ENCODE measurements around the gene POLR2L.
A peak's percentile ranks its signal among the peaks of the same experiment; 100 is the strongest.

POLR2L gene

GRCh38 chr11:812390-812789, 29.9 kb downstream of the POLR2L start:
- H3K27me3 ChIP-seq = no peaks in the 10 kb centered on the region
- TF ChIP-seq, protein P1, sequence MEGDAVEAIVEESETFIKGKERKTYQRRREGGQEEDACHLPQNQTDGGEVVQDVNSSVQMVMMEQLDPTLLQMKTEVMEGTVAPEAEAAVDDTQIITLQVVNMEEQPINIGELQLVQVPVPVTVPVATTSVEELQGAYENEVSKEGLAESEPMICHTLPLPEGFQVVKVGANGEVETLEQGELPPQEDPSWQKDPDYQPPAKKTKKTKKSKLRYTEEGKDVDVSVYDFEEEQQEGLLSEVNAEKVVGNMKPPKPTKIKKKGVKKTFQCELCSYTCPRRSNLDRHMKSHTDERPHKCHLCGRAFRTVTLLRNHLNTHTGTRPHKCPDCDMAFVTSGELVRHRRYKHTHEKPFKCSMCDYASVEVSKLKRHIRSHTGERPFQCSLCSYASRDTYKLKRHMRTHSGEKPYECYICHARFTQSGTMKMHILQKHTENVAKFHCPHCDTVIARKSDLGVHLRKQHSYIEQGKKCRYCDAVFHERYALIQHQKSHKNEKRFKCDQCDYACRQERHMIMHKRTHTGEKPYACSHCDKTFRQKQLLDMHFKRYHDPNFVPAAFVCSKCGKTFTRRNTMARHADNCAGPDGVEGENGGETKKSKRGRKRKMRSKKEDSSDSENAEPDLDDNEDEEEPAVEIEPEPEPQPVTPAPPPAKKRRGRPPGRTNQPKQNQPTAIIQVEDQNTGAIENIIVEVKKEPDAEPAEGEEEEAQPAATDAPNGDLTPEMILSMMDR (IDR thresholded peaks at IDR 0.05) = no peak
- H3K4me3 ChIP-seq = no peak overlapping the region
- H3K4me1 ChIP-seq = peaks cover 0 to 33% (median 28%) of the 10 kb centered on the region in 4 donors
- no peak overlapping the region for H3K27ac ChIP-seq
- no peaks in the 10 kb centered on the region for H3K9me3 ChIP-seq
- peaks cover 26 to 35% (median 29%) of the 10 kb centered on the region in 3 donors for H3K36me3 ChIP-seq
- DNase-seq = no peak
- intact Hi-C loops (cut with DNase I; ENCODE audit: low total_unique reads) = no loop called here

- intact Hi-C loops (cut with DNase I; ENCODE audit: low total_unique reads) = no loop called here
- H3K4me3 ChIP-seq = no peak overlapping the region
- H3K27me3 ChIP-seq = no peaks in the 10 kb centered on the region
- peaks cover 26 to 35% (median 29%) of the 10 kb centered on the region in 3 donors for H3K36me3 ChIP-seq
- H3K9me3 ChIP-seq = no peaks in the 10 kb centered on the region
- no peak for DNase-seq
- no peak overlapping the region for H3K27ac ChIP-seq
- TF ChIP-seq, protein P1 (IDR thresholded peaks at IDR 0.05) = no peak
- H3K4me1 ChIP-seq = peaks cover 0 to 33% (median 28%) of the 10 kb centered on the region in 4 donors
Observed at GRCh38 chr11:811446-812245, 30.7 kb downstream of the POLR2L start.

DNA sequence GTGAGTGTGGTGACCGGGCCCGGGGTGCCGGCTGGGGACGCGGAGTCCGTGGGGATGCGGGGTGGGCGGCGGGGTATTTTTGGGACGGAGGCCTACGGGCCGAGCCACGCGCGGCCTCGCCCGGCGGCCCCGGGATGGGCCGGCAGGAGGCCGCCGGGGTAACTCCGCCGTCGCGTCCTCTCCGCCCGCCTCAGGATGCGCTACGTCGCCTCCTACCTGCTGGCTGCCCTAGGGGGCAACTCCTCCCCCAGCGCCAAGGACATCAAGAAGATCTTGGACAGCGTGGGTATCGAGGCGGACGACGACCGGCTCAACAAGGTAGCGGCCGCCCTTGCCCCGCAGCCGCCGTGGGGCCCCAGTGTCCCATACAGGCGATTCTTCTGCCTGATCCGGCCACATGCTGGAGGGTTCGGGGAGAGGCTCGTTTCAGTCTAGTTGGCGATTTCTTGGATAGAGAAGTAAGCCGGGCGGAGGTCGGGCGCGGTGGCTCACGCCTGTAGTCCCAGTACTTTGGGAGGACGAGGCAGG, 32.2 kb downstream of the POLR2L start:
- intact Hi-C loops (cut with DNase I; ENCODE audit: low total_unique reads) = no loop called here
- DNase-seq = no peak
- no peaks in the 10 kb centered on the region for H3K27me3 ChIP-seq
- TF ChIP-seq, protein P1 (IDR thresholded peaks at IDR 0.05) = no peak
- peaks cover 0 to 38% (median 30%) of the 10 kb centered on the region in 4 donors for H3K4me1 ChIP-seq
- no peaks in the 10 kb centered on the region for H3K9me3 ChIP-seq
- H3K4me3 ChIP-seq = peak overlapping the region; percentile 86 to 90
- peak overlapping the region; percentile 94 to 98 for H3K27ac ChIP-seq
- peaks cover 26 to 33% (median 29%) of the 10 kb centered on the region in 3 donors for H3K36me3 ChIP-seq

- Histone ChIP-seq H3K9me3 (no peaks in the 10 kb centered on the region), H3K27me3 (no peaks in the 10 kb centered on the region), H3K27ac (peak within 1 kb of the TSS; percentile 94 to 98), H3K36me3 (peaks cover 26 to 30% (median 29%) of the 10 kb centered on the region in 3 donors), H3K4me1 (peaks cover 0 to 45% (median 34%) of the 10 kb centered on the region in 4 donors), H3K4me3 (peak within 1 kb of the TSS; percentile 86 to 90)
- intact Hi-C loops (cut with DNase I; ENCODE audit: low total_unique reads) = loop anchor here (5.0 to 10.0 kb wide), 2 partner anchors 33 to 235 kb away; partner anchors contain the start of genes PHRF1, POLR2L and TSPAN4
- DNase-seq = peak; percentile 98
- TF ChIP-seq, protein P1 (IDR thresholded peaks at IDR 0.05) = peak in 1 of 2 experiments; percentile 3
Observed at GRCh38 chr11:809287-810039, 32.9 kb downstream of the POLR2L start, which contains the start of gene RPLP2. Gene RPLP2 (plus strand): TSS chr11:809967. CDS start chr11:810235, 268 bp downstream.

Measured in tibial artery (tissue), 4 donors.